GM12878 (cell line): ENCODE results near the gene SALL4.

Experiments
- ATF3 ChIP-seq: IDR thresholded peaks from 2 replicates; pipeline ENCODE4 v1.6.1; 2011; ENCODE audit warnings: low read depth, mild to moderate bottlenecking, low read length, moderate library complexity, borderline replicate concordance; ENCODE audit errors: extremely low read depth
- CHD2 ChIP-seq: IDR thresholded peaks from 2 replicates; pipeline ENCODE4 v1.6.1; 2011; ENCODE audit warnings: low read depth, low read length, improper control_type of control experiment, borderline replicate concordance
- CTCF ChIP-seq, 3 experiments: IDR thresholded peaks in 2 of 3; conservative IDR thresholded peaks in 1 of 3; 2 replicates each; pipeline ENCODE4 v1.5.1; 2011; ENCODE audit warnings: low read depth in 3 of 3, low read length in 3 of 3, mild to moderate bottlenecking in 3 of 3, control low read depth in 2 of 3, moderate library complexity in 2 of 3, inconsistent platforms in 1 of 3, mixed read lengths in 1 of 3; ENCODE audit not compliant: control insufficient read depth in 2 of 3, insufficient read depth in 1 of 3; ENCODE audit errors: extremely low read depth in 1 of 3
- LARP7 ChIP-seq: fragments of 450-650 bp; IDR thresholded peaks from 2 replicates; pipeline ENCODE4 v1.6.1; 2017; ENCODE audit warnings: mild to moderate bottlenecking
- NRF1 ChIP-seq: conservative IDR thresholded peaks from 2 replicates; pipeline ENCODE4 v1.6.1; 2011; ENCODE audit warnings: mild to moderate bottlenecking, low read depth, low read length, improper control_type of control experiment
- POLR2A ChIP-seq: IDR thresholded peaks from 2 replicates; pipeline ENCODE4 v1.6.1; 2011; ENCODE audit warnings: low read depth, mild to moderate bottlenecking, low read length
- SMC3 ChIP-seq: IDR thresholded peaks from 2 replicates; pipeline ENCODE4 v1.6.1; 2011; ENCODE audit warnings: low read length, improper control_type of control experiment, borderline replicate concordance
- SUZ12 ChIP-seq: fragments of 200-600 bp; sonication (generic); IDR thresholded peaks from one replicate; pipeline ENCODE4 v1.6.1; 2018; ENCODE audit warnings: antibody characterized with exemption, mild to moderate bottlenecking; ENCODE audit not compliant: unreplicated experiment
- TAF1 ChIP-seq: IDR thresholded peaks from 2 replicates; pipeline ENCODE4 v1.6.1; 2011; ENCODE audit warnings: mild to moderate bottlenecking, low read depth, low read length, borderline replicate concordance

- TF ChIP-seq ATF3 (no peak), POLR2A (no peak), LARP7 (no peak), CTCF (IDR thresholded peaks at IDR 0.05 in 2 of 3, conservative IDR thresholded peaks at IDR 0.05 in 1 of 3; ENCODE audit: control insufficient read depth in 2 of 3, extremely low read depth in 1 of 3, insufficient read depth in 1 of 3, low read depth in 3 of 3, low read length in 3 of 3) (no peak), SMC3 (no peak), TAF1 (no peak), SUZ12 (no peak), NRF1 (no peak), CHD2 (no peak)
These were observed 45.7 kb downstream of the SALL4 start for GRCh38 chr20:51756653-51757052.
